K562 (cell line): ENCODE data around the gene KAT7. TPM values are rescaled to one million over a fixed set of nuclear protein-coding genes. Genes with fewer than 3 reads are reported as not detected.

Experiments used
- BRD4 ChIP-seq: fragments of 200-600 bp; sonication (generic); IDR thresholded peaks from 2 replicates; pipeline ENCODE4 v1.6.1; 2017; ENCODE audit warnings: inconsistent platforms
- CEBPB ChIP-seq: fragments of 450-650 bp; IDR thresholded peaks from 2 replicates; pipeline ENCODE4 v1.6.1; 2016; ENCODE audit warnings: missing genetic modification characterization, missing compliant biosample characterization
- GMEB1 ChIP-seq: fragments of 250-450 bp; sonication (Bioruptor Pico); IDR thresholded peaks from 2 replicates; pipeline ENCODE4 v1.4.0; 2020; ENCODE audit warnings: mild to moderate bottlenecking
- HDAC3 ChIP-seq: fragments of 450-650 bp; IDR thresholded peaks from 2 replicates; pipeline ENCODE4 v1.6.1; 2018; ENCODE audit warnings: borderline replicate concordance, mild to moderate bottlenecking, moderate library complexity; ENCODE audit not compliant: partially characterized antibody
- HOMEZ ChIP-seq: fragments of 250-450 bp; sonication (Bioruptor Pico); IDR thresholded peaks from 2 replicates; pipeline ENCODE4 v1.4.0; 2020; ENCODE audit warnings: mild to moderate bottlenecking, moderate library complexity
- KDM1A ChIP-seq, 2 experiments: fragments of 450-650 bp; IDR thresholded peaks; 2 replicates each; pipeline ENCODE4 v1.6.1; 2016; ENCODE audit warnings: mild to moderate bottlenecking in 2 of 2
- KLF16 ChIP-seq: IDR thresholded peaks from 2 replicates; pipeline ENCODE4 v1.6.1; 2016; ENCODE audit warnings: antibody characterized with exemption
- MYBL2 ChIP-seq, 2 experiments: fragments of 450-650 bp in 1 of 2; sonication (generic) in 1 of 2; formaldehyde crosslinking in 1 of 2; IDR thresholded peaks; 2 replicates each; pipeline versions ENCODE4 v1.6.1 to v1.8.1; 2017 to 2022; ENCODE audit warnings: borderline replicate concordance in 1 of 2, inconsistent platforms in 1 of 2, low read depth in 1 of 2, mild to moderate bottlenecking in 1 of 2, missing genetic modification reagents in 1 of 2, moderate library complexity in 1 of 2
- NEUROD1 ChIP-seq: fragments of 150-350 bp; IDR thresholded peaks from 2 replicates; pipeline ENCODE4 v1.6.1; 2014; ENCODE audit warnings: borderline replicate concordance, low read length, low read depth; ENCODE audit not compliant: partially characterized antibody
- RCOR1 ChIP-seq, 2 experiments: IDR thresholded peaks; 2 replicates each; pipeline ENCODE4 v1.6.1; 2012; ENCODE audit warnings: low read depth in 2 of 2, low read length in 2 of 2, borderline replicate concordance in 1 of 2, improper control_type of control experiment in 1 of 2
- SOX6 ChIP-seq: fragments of 450-650 bp; IDR thresholded peaks from 2 replicates; pipeline ENCODE4 v1.6.1; 2014; ENCODE audit warnings: mild to moderate bottlenecking
- ZKSCAN1 ChIP-seq: fragments of 150-350 bp; IDR thresholded peaks from 2 replicates; pipeline ENCODE4 v1.6.1; 2016; ENCODE audit warnings: low read depth, low read length
- ZNF717 ChIP-seq: fragments of 250-450 bp; sonication (Bioruptor Pico); IDR thresholded peaks from 2 replicates; pipeline ENCODE4 v1.5.0; 2021
- ZNF780A ChIP-seq: fragments of 250-450 bp; sonication (Bioruptor Pico); IDR thresholded peaks from 2 replicates; pipeline ENCODE4 v1.5.0; 2021; ENCODE audit warnings: mild to moderate bottlenecking
- polyA plus RNA-seq, 8 experiments: library from polyadenylated mRNA; depleted of rRNA in 4 of 8; stranded (reverse) in 5 of 8; unstranded in 3 of 8; fragments of >200 nt; fragmentation: Nextera tagmentation in 2 of 8; fragmentation: Illumina TruSeq in 1 of 8; extraction: Ambion mirVana in 2 of 8; extraction: Trizol in 1 of 8; gene quantifications; 2 replicates each; pipeline versions ENCODE4 v1.2.1 to v1.2.3, GENCODE V29; 2011 to 2014; ENCODE audit warnings: inconsistent platforms in 1 of 8, missing spikeins in 1 of 8
- total RNA-seq, 7 experiments: library from RNA; depleted of rRNA in 6 of 7; stranded (reverse); fragments of >200 nt in 6 of 7; fragmentation: Illumina TruSeq in 2 of 7; extraction: Trizol in 2 of 7; gene quantifications; 2 replicates each; pipeline versions ENCODE4 v1.2.1 to v1.2.3, GENCODE V29; 2011 to 2021; ENCODE audit warnings: low replicate concordance in 1 of 7
- TF ChIP-seq, protein P1 (sequence below): fragments of 250-450 bp; sonication (Bioruptor Pico); IDR thresholded peaks from 2 replicates; pipeline ENCODE4 v1.4.0; 2020
- TF ChIP-seq, protein P2 (sequence below): sonication (generic); formaldehyde crosslinking; IDR thresholded peaks from 2 replicates; pipeline ENCODE4 v1.8.0; 2023; ENCODE audit warnings: missing genetic modification reagents, mild to moderate bottlenecking, borderline replicate concordance

The KAT7 gene
- total and polyA plus RNA-seq, 9 of the 15 experiments (the other 6 are each of a cell fraction or from before 2014, with no cell fraction given), result 10.8 to 57.3 (median 34.8) TPM

DNA sequence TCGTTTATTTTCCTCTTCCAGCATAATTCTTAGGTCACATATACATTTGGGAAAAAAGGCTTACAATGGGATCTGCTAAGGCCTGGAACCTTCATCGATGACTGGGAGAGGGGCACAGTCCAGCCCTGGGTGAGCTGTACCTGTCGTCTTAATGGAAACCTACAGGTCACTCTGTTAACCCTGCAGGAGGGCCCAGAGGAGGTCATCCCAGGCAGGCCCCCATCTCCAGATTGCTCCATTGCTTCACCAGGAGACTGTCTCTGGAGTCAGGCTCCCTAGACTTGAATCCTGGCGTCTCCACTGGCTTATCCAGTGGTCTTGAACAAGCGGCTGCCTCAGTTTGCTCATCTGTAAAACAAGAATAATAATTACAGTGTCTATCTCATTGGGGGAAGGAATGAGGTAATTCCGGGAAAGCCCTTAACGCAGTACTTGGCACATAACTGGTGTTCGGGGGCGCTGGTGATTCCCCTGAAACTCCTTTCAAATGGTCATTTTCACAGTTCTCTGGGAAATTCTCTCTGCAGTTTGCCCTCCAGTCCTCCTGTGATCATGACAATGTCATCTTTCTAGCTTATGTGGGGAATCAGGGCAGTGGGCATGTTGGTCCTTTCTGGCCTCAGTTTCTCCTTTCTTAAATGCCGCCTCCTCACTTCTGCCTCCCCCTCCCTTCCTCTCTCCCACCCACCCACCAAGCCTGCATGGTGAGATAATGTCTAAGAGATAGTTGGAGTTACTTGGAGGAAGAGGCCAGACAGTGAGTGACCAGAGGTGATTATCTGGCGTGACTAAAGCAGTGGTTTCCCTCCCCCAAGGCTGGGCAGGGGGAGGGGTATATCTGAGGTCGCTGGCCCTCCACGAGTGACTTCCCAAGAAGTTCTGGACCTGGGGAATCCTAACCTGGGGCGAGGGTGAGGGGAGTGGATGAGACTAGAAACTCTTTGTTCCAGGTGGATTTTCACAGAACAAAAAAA lies 90.7 kb downstream of the KAT7 start (continued):
- TF ChIP-seq RCOR1 (IDR thresholded peaks at IDR 0.05; ENCODE audit: borderline replicate concordance in 1 of 2, low read depth in 2 of 2, low read length in 2 of 2) (peak in 1 of 2 experiments; percentile 84; a peak in 2 of 4 replicates), SOX6 (0 out of 2 replicates have a peak, but pooled peaks have one; percentile 28), HDAC3 (no peak), KDM1A (IDR thresholded peaks at IDR 0.05) (peak; percentile 36 to 82; a peak in 3 of 4 replicates), HOMEZ (CRISPR knock-in tag) (no peak), ZNF780A (CRISPR knock-in tag) (no peak), CEBPB (tag) (no peak), ZNF717 (CRISPR knock-in tag) (no peak), KLF16 (peak; percentile 78), ZKSCAN1 (no peak), NEUROD1 (peak; percentile 60), MYBL2 (IDR thresholded peaks at IDR 0.05; ENCODE audit: low read depth) (no peak), MYBL2 (CRISPR knock-in tag; IDR thresholded peaks at IDR 0.05; ENCODE audit: borderline replicate concordance) (no peak), GMEB1 (CRISPR knock-in tag) (no peak), BRD4 (no peak)
- TF ChIP-seq, protein P1, sequence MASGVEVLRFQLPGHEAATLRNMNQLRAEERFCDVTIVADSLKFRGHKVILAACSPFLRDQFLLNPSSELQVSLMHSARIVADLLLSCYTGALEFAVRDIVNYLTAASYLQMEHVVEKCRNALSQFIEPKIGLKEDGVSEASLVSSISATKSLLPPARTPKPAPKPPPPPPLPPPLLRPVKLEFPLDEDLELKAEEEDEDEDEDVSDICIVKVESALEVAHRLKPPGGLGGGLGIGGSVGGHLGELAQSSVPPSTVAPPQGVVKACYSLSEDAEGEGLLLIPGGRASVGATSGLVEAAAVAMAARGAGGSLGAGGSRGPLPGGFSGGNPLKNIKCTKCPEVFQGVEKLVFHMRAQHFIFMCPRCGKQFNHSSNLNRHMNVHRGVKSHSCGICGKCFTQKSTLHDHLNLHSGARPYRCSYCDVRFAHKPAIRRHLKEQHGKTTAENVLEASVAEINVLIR (CRISPR knock-in tag), result no peak
- TF ChIP-seq, protein P2, sequence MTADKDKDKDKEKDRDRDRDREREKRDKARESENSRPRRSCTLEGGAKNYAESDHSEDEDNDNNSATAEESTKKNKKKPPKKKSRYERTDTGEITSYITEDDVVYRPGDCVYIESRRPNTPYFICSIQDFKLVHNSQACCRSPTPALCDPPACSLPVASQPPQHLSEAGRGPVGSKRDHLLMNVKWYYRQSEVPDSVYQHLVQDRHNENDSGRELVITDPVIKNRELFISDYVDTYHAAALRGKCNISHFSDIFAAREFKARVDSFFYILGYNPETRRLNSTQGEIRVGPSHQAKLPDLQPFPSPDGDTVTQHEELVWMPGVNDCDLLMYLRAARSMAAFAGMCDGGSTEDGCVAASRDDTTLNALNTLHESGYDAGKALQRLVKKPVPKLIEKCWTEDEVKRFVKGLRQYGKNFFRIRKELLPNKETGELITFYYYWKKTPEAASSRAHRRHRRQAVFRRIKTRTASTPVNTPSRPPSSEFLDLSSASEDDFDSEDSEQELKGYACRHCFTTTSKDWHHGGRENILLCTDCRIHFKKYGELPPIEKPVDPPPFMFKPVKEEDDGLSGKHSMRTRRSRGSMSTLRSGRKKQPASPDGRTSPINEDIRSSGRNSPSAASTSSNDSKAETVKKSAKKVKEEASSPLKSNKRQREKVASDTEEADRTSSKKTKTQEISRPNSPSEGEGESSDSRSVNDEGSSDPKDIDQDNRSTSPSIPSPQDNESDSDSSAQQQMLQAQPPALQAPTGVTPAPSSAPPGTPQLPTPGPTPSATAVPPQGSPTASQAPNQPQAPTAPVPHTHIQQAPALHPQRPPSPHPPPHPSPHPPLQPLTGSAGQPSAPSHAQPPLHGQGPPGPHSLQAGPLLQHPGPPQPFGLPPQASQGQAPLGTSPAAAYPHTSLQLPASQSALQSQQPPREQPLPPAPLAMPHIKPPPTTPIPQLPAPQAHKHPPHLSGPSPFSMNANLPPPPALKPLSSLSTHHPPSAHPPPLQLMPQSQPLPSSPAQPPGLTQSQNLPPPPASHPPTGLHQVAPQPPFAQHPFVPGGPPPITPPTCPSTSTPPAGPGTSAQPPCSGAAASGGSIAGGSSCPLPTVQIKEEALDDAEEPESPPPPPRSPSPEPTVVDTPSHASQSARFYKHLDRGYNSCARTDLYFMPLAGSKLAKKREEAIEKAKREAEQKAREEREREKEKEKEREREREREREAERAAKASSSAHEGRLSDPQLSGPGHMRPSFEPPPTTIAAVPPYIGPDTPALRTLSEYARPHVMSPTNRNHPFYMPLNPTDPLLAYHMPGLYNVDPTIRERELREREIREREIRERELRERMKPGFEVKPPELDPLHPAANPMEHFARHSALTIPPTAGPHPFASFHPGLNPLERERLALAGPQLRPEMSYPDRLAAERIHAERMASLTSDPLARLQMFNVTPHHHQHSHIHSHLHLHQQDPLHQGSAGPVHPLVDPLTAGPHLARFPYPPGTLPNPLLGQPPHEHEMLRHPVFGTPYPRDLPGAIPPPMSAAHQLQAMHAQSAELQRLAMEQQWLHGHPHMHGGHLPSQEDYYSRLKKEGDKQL (CRISPR knock-in tag), result no peak
